ENCODE measurements around the gene DERA.
"Not testable (repeated sequence)": the region's sequence is repeated elsewhere in the genome, so short reads cannot be mapped to it uniquely, and the experiment has no call there.

The DERA gene

DNA sequence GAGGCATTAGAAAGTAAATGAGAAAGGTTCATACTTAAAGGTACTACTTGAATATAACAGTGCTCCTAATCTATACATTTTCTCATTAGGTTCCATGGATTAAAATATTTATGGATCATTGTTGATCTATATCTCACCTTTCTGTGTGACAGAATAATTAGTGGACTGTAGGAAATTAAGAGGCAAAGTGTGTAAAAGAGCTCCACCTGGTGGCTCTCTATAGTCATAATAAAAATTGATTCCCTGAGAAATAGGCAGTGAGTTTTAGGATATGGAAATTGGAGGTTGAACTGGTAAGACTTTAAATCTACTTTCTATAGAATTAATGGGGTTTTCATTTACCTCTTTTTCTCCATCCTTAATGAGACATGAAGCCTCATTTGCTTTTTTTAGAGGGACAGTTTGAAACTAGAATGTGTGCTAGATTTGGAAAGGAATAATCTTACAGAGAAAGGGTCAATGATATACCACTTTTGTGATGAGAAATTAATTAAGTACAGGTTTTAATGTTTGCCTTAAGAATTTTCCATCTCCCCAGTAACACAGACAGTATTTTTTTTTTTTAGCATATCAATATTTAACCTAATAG, 11.8 kb upstream of the DERA start (continued):
- TF ChIP-seq, protein P1, sequence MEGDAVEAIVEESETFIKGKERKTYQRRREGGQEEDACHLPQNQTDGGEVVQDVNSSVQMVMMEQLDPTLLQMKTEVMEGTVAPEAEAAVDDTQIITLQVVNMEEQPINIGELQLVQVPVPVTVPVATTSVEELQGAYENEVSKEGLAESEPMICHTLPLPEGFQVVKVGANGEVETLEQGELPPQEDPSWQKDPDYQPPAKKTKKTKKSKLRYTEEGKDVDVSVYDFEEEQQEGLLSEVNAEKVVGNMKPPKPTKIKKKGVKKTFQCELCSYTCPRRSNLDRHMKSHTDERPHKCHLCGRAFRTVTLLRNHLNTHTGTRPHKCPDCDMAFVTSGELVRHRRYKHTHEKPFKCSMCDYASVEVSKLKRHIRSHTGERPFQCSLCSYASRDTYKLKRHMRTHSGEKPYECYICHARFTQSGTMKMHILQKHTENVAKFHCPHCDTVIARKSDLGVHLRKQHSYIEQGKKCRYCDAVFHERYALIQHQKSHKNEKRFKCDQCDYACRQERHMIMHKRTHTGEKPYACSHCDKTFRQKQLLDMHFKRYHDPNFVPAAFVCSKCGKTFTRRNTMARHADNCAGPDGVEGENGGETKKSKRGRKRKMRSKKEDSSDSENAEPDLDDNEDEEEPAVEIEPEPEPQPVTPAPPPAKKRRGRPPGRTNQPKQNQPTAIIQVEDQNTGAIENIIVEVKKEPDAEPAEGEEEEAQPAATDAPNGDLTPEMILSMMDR (tag by site-specific recombination; IDR thresholded peaks at IDR 0.05): no peak

DNA sequence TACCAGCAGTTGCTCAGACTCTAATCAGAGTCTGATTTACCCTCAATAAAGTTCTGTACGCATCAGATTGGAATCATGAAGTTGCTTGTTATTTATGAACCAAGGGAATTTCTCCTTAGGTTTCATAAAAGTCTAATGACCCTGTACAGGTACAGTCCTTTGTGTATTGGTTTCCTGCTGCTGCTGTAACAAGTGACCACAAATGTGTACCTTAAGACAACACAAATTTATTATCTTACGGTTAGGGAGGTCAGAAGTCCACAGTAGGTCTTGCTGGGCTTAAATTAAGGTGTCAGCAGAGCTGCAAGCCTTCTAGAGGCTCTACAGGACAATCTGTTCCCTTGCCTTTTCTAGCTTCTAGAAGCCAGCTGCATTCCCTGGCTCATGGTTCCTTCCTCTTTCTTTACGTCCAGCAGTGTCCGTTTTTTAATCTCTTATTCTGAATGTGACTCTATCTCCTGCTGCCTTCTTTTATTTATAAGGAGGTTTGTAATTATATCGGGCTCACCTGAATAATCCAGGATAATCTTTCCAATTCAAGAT, 6.7 kb upstream of the DERA start:
- POLR2A ChIA-PET: no interaction called here
- TF ChIP-seq, protein P2, sequence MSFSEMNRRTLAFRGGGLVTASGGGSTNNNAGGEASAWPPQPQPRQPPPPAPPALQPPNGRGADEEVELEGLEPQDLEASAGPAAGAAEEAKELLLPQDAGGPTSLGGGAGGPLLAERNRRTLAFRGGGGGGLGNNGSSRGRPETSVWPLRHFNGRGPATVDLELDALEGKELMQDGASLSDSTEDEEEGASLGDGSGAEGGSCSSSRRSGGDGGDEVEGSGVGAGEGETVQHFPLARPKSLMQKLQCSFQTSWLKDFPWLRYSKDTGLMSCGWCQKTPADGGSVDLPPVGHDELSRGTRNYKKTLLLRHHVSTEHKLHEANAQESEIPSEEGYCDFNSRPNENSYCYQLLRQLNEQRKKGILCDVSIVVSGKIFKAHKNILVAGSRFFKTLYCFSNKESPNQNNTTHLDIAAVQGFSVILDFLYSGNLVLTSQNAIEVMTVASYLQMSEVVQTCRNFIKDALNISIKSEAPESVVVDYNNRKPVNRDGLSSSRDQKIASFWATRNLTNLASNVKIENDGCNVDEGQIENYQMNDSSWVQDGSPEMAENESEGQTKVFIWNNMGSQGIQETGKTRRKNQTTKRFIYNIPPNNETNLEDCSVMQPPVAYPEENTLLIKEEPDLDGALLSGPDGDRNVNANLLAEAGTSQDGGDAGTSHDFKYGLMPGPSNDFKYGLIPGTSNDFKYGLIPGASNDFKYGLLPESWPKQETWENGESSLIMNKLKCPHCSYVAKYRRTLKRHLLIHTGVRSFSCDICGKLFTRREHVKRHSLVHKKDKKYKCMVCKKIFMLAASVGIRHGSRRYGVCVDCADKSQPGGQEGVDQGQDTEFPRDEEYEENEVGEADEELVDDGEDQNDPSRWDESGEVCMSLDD (tag by site-specific recombination; IDR thresholded peaks at IDR 0.05): no peak
- TF ChIP-seq ZFP41 (tag by site-specific recombination; IDR thresholded peaks at IDR 0.05; ENCODE audit: borderline replicate concordance): no peak
- no peak for TF ChIP-seq ZNF292 (tag by site-specific recombination; IDR thresholded peaks at IDR 0.05; ENCODE audit: borderline replicate concordance, low read depth)
- TF ChIP-seq ZNF132 (tag by site-specific recombination; IDR thresholded peaks at IDR 0.05; ENCODE audit: borderline replicate concordance): no peak
- Histone ChIP-seq H3K27ac (ENCODE audit: extremely low read depth, low read depth, low read length) (no peak overlapping the region), H3K4me1 (ENCODE audit: control insufficient read depth, insufficient read depth, low read length) (no peaks in the 10 kb centered on the region), H3K4me3 (ENCODE audit: low read depth, low read length) (no peak overlapping the region), H3K36me3 (ENCODE audit: control insufficient read depth in 2 of 2, insufficient read depth in 1 of 2, low read length in 2 of 2) (peaks cover 48 to 76% of the 10 kb centered on the region in 2 experiments), H3K9me3 (ENCODE audit: control insufficient read depth, insufficient read depth, low read depth, low read length) (no peaks in the 10 kb centered on the region)
- CTCF ChIA-PET: no interaction called here

DNA sequence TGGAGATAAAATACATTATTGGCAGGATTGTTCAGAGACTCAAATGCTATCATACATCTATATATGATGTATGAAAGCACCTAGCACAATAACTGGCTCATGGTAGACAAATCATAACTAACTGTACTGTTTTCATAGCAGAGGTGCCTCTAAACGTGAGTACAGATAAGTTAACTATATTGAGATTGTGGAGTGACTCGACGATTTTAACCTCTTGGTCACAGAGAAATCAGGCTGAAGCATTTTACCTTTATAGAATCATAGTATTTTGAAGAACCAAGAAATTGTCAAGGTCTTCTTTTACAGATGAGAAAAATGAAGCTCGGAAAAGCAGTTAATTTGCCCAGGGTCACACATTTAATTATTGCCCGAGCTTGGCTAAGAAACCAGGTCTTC, 666 bp upstream of the DERA start:
- ChIA-PET CTCF (interaction anchor here (0.6 to 2.1 kb wide), 5 partner anchors 11 to 63 kb away, joined by 3 to 8 read pairs (median 3); no protein-coding TSS in a partner anchor), POLR2A (interaction anchor here (0.6 to 2.0 kb wide), 4 partner anchors 9 to 27 kb away, joined by 3 to 8 read pairs (median 5); no protein-coding TSS in a partner anchor)
- Histone ChIP-seq H3K27ac (ENCODE audit: extremely low read depth, low read depth, low read length) (no peak overlapping the region), H3K4me3 (ENCODE audit: low read depth, low read length) (no peak overlapping the region), H3K36me3 (ENCODE audit: control insufficient read depth in 2 of 2, insufficient read depth in 1 of 2, low read length in 2 of 2) (peaks cover 3 to 20% of the 10 kb centered on the region in 2 experiments; a peak in 2 of 3 replicates), H3K4me1 (ENCODE audit: control insufficient read depth, insufficient read depth, low read length) (peaks cover 3% of the 10 kb centered on the region; the same call in 1 of the 2 replicates), H3K9me3 (ENCODE audit: control insufficient read depth, insufficient read depth, low read depth, low read length) (no peaks in the 10 kb centered on the region)
- TF ChIP-seq ZNF335 (tag by site-specific recombination; conservative IDR thresholded peaks at IDR 0.05) (0 out of 2 replicates have a peak, but pooled peaks have one; percentile 2), ZNF629 (tag by site-specific recombination; IDR thresholded peaks at IDR 0.05) (no peak), GLIS1 (tag by site-specific recombination; IDR thresholded peaks at IDR 0.05) (no peak), ZNF560 (tag by site-specific recombination; IDR thresholded peaks at IDR 0.05; ENCODE audit: borderline replicate concordance) (no peak), ZFP37 (tag by site-specific recombination; IDR thresholded peaks at IDR 0.05) (no peak)

DNA sequence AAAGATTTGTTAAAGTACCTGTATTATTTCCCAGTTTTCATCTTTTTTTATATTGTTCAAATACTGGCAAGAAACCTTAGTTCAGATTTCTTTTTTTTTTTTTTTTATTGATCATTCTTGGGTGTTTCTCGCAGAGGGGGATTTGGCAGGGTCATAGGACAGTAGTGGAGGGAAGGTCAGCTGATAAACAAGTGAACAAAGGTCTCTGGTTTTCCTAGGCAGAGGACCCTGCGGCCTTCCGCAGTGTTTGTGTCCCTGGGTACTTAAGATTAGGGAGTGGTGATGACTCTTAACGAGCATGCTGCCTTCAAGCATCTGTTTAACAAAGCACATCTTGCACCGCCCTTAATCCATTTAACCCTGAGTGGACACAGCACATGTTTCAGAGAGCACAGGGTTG, 799 bp downstream of the DERA start:
- Histone ChIP-seq H3K4me3 (ENCODE audit: low read depth, low read length) (peak overlapping the region; percentile 58), H3K27ac (ENCODE audit: extremely low read depth, low read depth, low read length) (peak overlapping the region; percentile 91)
- H3K4me1 ChIP-seq (ENCODE audit: control insufficient read depth, insufficient read depth, low read length); CTCF ChIA-PET; H3K9me3 ChIP-seq (ENCODE audit: control insufficient read depth, insufficient read depth, low read depth, low read length); H3K36me3 ChIP-seq (ENCODE audit: control insufficient read depth in 2 of 2, insufficient read depth in 1 of 2, low read length in 2 of 2): not testable (repeated sequence)
- POLR2A ChIA-PET: interaction anchor here (1.1 to 2.0 kb wide), 2 partner anchors 15 to 17 kb away, joined by 5 to 8 read pairs; no protein-coding TSS in a partner anchor
- peak; percentile 31; the same call in 1 of the 2 replicates for TF ChIP-seq WT1 (tag by site-specific recombination; IDR thresholded peaks at IDR 0.05)
- 0 out of 2 replicates have a peak, but pooled peaks have one; percentile 14 for TF ChIP-seq KLF1 (tag by site-specific recombination; IDR thresholded peaks at IDR 0.05)
- TF ChIP-seq ZNF10 (tag by site-specific recombination; IDR thresholded peaks at IDR 0.05): peak; percentile 34; the same call in 1 of the 2 replicates
- peak; percentile 75 for TF ChIP-seq ZNF335 (tag by site-specific recombination; conservative IDR thresholded peaks at IDR 0.05)

DNA sequence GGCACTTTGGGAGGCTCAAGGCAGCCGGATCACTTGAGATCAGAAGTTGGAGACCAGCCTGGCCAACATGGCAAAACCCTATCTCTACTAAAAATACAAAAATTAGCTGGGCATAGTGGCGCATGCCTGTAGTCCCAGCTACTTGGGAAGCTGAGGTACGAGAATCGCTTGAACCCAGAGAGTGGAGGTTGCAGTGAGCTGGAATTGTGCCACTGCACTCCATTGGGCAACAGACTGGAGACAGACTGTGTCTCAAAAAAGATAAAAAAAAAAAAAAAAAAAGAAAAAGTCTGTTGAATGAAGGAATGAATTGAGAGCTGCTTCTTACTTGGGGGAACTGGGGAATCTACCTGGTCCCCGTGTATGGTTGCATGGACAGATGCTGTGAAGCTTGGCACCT, 3.0 kb downstream of the DERA start:
- POLR2A ChIA-PET, CTCF ChIA-PET: not testable (repeated sequence)

More for the DNA sequence above, 3.0 kb downstream of the DERA start:
- not testable (repeated sequence) for H3K4me3 ChIP-seq (ENCODE audit: low read depth, low read length); H3K27ac ChIP-seq (ENCODE audit: extremely low read depth, low read depth, low read length); H3K36me3 ChIP-seq (ENCODE audit: control insufficient read depth in 2 of 2, insufficient read depth in 1 of 2, low read length in 2 of 2); H3K9me3 ChIP-seq (ENCODE audit: control insufficient read depth, insufficient read depth, low read depth, low read length); H3K4me1 ChIP-seq (ENCODE audit: control insufficient read depth, insufficient read depth, low read length)

Data from HEK293 (cell line).